ENCODE data around the gene ZSWIM9. TPM values are rescaled to one million over a fixed set of nuclear protein-coding genes. Genes with fewer than 3 reads are reported as not detected.

Gene ZSWIM9
- total RNA-seq, 1 experiment from 2014 or later: 6.8 TPM

GRCh38 chr19:48244281-48244680, 73.8 kb downstream of the ZSWIM9 start:
- intact Hi-C loops (cut with micrococcal nuclease; ENCODE audit: unreplicated experiment) (no loop called here), in situ Hi-C loops (cut with HindIII; ENCODE audit: low pct_unique_long_range_greater_than_20kb, low sequenced_read_pairs) (no loop called here)
- Histone ChIP-seq H3K4me3 (ENCODE audit: low read depth in 2 of 2, low read length in 2 of 2) (no peak overlapping the region), H3K36me3 (ENCODE audit: control insufficient read depth, insufficient read depth, low read length) (peaks cover 3% of the 10 kb centered on the region; the same call in 1 of the 2 replicates), H3K27ac (ENCODE audit: low read length) (no peak overlapping the region), H3K27me3 (ENCODE audit: control insufficient read depth, insufficient read depth, low read length) (no peaks in the 10 kb centered on the region), H3K9me3 (ENCODE audit: control insufficient read depth, insufficient read depth, low read depth, low read length) (no peaks in the 10 kb centered on the region), H3K4me1 (ENCODE audit: control insufficient read depth, insufficient read depth, low read length) (no peaks in the 10 kb centered on the region)
- TF ChIP-seq REST (IDR thresholded peaks at IDR 0.05; ENCODE audit: insufficient read depth in 1 of 2, low read depth in 2 of 2, low read length in 1 of 2) (no peak), CTCF (IDR thresholded peaks at IDR 0.05) (no peak), POLR2AphosphoS5 (IDR thresholded peaks at IDR 0.05; ENCODE audit: low read depth, low read length) (no peak), SIN3A (IDR thresholded peaks at IDR 0.05; ENCODE audit: borderline replicate concordance, insufficient read depth, low read depth, low read length) (no peak), TCF7L2 (IDR thresholded peaks at IDR 0.05; ENCODE audit: low read depth, low read length) (no peak)
- ATAC-seq: no peak
- CTCF ChIA-PET: no interaction called here
- BruUV-seq (replicated peaks): no TSS peak
- POLR2A ChIA-PET: no interaction called here
- no peak for DNase-seq (ENCODE audit: low read depth, low spot score)

- POLR2A ChIA-PET: no interaction called here
- intact Hi-C loops (cut with micrococcal nuclease; ENCODE audit: unreplicated experiment): no loop called here
These were observed 75.6 kb downstream of the ZSWIM9 start for GRCh38 chr19:48246101-48246500.

More at GRCh38 chr19:48246101-48246500, 75.6 kb downstream of the ZSWIM9 start:
- in situ Hi-C loops (cut with HindIII; ENCODE audit: low pct_unique_long_range_greater_than_20kb, low sequenced_read_pairs): no loop called here
- Histone ChIP-seq H3K4me3 (ENCODE audit: low read depth in 2 of 2, low read length in 2 of 2) (no peak overlapping the region), H3K27ac (ENCODE audit: low read length) (no peak overlapping the region), H3K4me1 (ENCODE audit: control insufficient read depth, insufficient read depth, low read length) (no peaks in the 10 kb centered on the region), H3K27me3 (ENCODE audit: control insufficient read depth, insufficient read depth, low read length) (no peaks in the 10 kb centered on the region), H3K9me3 (ENCODE audit: control insufficient read depth, insufficient read depth, low read depth, low read length) (no peaks in the 10 kb centered on the region), H3K36me3 (ENCODE audit: control insufficient read depth, insufficient read depth, low read length) (peaks cover 3% of the 10 kb centered on the region)
- BruUV-seq (replicated peaks): no TSS peak
- CTCF ChIA-PET: no interaction called here
- no peak for DNase-seq (ENCODE audit: low read depth, low spot score)
- no peak for TF ChIP-seq TCF7L2 (IDR thresholded peaks at IDR 0.05; ENCODE audit: low read depth, low read length)
- TF ChIP-seq POLR2AphosphoS5 (IDR thresholded peaks at IDR 0.05; ENCODE audit: low read depth, low read length): no peak
- no peak for TF ChIP-seq REST (IDR thresholded peaks at IDR 0.05; ENCODE audit: insufficient read depth in 1 of 2, low read depth in 2 of 2, low read length in 1 of 2)
- TF ChIP-seq SIN3A (IDR thresholded peaks at IDR 0.05; ENCODE audit: borderline replicate concordance, insufficient read depth, low read depth, low read length): no peak
- TF ChIP-seq CTCF (IDR thresholded peaks at IDR 0.05): no peak
- ATAC-seq: no peak
